ES-I3 (cell line): ENCODE results near the gene SORCS3.
A peak's percentile ranks its signal among the peaks of the same experiment; 100 is the strongest.
"Not testable (repeated sequence)": the region's sequence is repeated elsewhere in the genome, so short reads cannot be mapped to it uniquely, and the experiment has no call there.

Source experiments
- H3K36me3 ChIP-seq: 2 replicates; pipeline ENCODE4 v1.6.1; 2013; ENCODE audit warnings: mild to moderate bottlenecking, low read length, control low read depth, moderate library complexity; ENCODE audit not compliant: insufficient read depth
- H3K4me1 ChIP-seq: 2 replicates; pipeline ENCODE4 v1.6.1; 2013; ENCODE audit warnings: mild to moderate bottlenecking, control low read depth, low read length; ENCODE audit not compliant: insufficient read depth
- H3K9ac ChIP-seq: 2 replicates; pipeline ENCODE4 v1.6.1; 2013; ENCODE audit warnings: low read depth, mild to moderate bottlenecking, low read length, moderate library complexity
- H3K9me3 ChIP-seq: 2 replicates; pipeline ENCODE4 v1.6.1; 2013; ENCODE audit warnings: mild to moderate bottlenecking, low read length, moderate library complexity; ENCODE audit not compliant: control insufficient read depth, insufficient read depth

Gene SORCS3

DNA sequence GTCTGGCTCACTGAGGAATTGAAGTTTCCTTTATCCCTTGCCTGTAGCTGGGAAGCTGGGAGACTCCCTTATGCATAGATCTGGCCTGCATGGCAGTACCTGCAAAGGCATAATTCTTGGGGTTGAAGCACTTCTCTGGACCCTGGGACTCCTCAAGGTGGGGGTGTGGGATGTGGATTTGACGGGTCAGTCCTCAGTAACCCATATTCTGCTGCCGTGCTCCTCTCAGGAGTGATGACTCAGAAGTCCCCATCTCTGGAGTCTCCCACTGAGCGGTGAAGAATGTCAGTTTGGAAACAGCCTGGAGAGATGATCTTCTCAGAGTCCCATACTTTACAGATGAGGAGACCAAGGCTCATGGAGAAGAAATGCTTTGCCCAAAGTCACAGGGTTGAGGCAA lies 49.0 kb downstream of the SORCS3 start:
- no peaks in the 10 kb centered on the region for H3K36me3 ChIP-seq
- no peaks in the 10 kb centered on the region for H3K4me1 ChIP-seq
- no peak overlapping the region for H3K9ac ChIP-seq
- no peaks in the 10 kb centered on the region for H3K9me3 ChIP-seq

DNA sequence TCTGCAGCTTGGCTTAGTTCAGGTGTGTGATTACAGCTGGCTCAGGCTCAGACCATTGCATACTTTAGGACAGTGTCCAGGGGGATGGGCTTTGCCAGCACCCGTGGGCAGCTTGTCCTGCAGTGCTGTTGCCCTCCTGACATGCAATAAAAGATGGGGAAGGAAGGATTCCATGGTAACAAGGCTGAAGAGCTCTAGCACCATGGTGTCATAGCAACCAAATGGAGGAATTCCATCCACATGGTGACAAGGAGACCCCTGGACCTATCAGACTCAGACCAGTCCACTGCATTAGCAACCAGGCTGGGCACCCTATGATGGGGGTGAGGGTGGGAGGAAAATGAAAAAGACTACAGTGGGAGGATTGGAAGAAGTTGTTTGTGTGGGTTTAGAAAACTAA lies 49.9 kb downstream of the SORCS3 start:
- no peaks in the 10 kb centered on the region for H3K9me3 ChIP-seq
- no peak overlapping the region for H3K9ac ChIP-seq
- H3K4me1 ChIP-seq, result no peaks in the 10 kb centered on the region
- H3K36me3 ChIP-seq, result no peaks in the 10 kb centered on the region

GRCh38 chr10:104694074-104694473 lies 53.0 kb downstream of the SORCS3 start:
- Histone ChIP-seq H3K4me1 (no peaks in the 10 kb centered on the region), H3K9ac (no peak overlapping the region), H3K36me3 (no peaks in the 10 kb centered on the region), H3K9me3 (no peaks in the 10 kb centered on the region)

- not testable (repeated sequence) for H3K9ac ChIP-seq, H3K36me3 ChIP-seq, H3K4me1 ChIP-seq, H3K9me3 ChIP-seq
These were observed 62.2 kb downstream of the SORCS3 start for GRCh38 chr10:104703262-104703661.

- Histone ChIP-seq H3K4me1 (peaks cover 14% of the 10 kb centered on the region; the same call in 1 of the 2 replicates), H3K36me3 (no peaks in the 10 kb centered on the region), H3K9me3 (no peaks in the 10 kb centered on the region), H3K9ac (no peak overlapping the region)
These were observed 65.8 kb downstream of the SORCS3 start for GRCh38 chr10:104706886-104707285.

- no peaks in the 10 kb centered on the region for H3K9me3 ChIP-seq
- H3K4me1 ChIP-seq, result peaks cover 14% of the 10 kb centered on the region; the same call in 1 of the 2 replicates
- no peaks in the 10 kb centered on the region for H3K36me3 ChIP-seq
- H3K9ac ChIP-seq, result no peak overlapping the region
These were observed 66.7 kb downstream of the SORCS3 start for GRCh38 chr10:104707602-104708459.

DNA sequence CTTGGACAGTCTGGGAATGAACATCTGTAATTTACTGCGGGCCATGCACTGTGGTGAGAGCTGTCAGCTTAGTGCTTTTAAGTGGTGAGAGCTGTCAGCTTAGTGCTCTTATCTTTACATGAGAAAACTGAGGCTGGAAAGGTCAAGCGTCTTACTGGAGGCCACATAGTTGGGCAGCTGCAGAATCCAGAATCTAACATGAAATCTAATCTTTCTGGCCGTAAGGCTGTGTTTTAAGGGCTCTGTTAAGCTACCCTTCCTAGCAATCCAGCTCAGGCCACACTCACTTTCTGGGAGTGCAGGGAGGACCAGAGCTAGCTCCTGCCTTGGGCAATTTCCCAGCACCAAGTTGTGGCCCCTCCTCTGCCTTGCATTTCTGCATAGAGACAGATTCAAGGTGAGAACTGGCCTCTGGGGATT lies 70.2 kb downstream of the SORCS3 start:
- Histone ChIP-seq H3K36me3 (no peaks in the 10 kb centered on the region), H3K9me3 (no peaks in the 10 kb centered on the region), H3K4me1 (peaks cover 14% of the 10 kb centered on the region; the same call in 1 of the 2 replicates), H3K9ac (no peak overlapping the region)

GRCh38 chr10:104730593-104730992 lies 89.5 kb downstream of the SORCS3 start:
- not testable (repeated sequence) for H3K9ac ChIP-seq, H3K9me3 ChIP-seq, H3K4me1 ChIP-seq, H3K36me3 ChIP-seq

DNA sequence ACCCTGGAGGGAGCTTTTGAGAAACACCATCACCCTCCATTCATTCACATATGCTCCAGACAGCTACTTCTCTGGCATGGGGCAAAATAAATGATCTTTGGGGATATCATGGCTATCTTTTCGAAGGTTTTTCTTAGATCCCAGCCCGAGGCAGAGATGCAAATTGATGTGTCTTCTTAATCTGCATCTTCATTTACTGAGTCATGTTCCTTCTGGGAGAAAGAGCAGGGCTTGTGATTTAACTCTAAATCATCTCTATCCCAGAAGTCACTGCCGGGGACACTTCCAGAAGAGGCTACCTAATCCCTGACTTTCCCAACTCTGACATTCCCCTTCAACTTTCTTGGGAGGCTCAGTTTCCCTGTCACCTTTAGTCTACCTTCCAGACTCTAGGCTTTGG lies 90.1 kb downstream of the SORCS3 start:
- H3K4me1 ChIP-seq, result no peaks in the 10 kb centered on the region
- H3K9me3 ChIP-seq, result no peaks in the 10 kb centered on the region; the same call in 1 of the 2 replicates
- no peak overlapping the region for H3K9ac ChIP-seq
- no peaks in the 10 kb centered on the region for H3K36me3 ChIP-seq

- Histone ChIP-seq H3K4me1 (no peaks in the 10 kb centered on the region), H3K9me3 (no peaks in the 10 kb centered on the region), H3K36me3 (no peaks in the 10 kb centered on the region), H3K9ac (no peak overlapping the region)
These were observed 91.1 kb downstream of the SORCS3 start for GRCh38 chr10:104732222-104732621.

DNA sequence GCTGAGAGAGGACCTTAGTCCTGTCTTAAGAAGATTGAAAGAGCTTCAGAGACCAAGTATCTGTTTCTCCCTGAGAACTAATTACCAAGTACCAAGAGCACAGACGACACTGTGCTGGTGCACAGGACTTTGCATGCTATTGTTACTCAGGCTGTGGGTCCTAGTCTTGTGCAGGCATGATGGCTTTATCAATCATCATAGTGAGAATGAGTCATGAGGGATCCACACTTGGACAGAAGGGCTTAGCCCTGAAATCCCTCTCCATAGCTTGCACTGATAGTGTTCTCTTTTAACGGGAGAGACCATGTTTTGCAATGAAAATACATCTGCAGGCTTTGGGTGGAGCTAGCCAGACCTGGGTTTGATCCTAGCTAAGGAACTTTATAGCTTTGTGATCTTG lies 93.3 kb downstream of the SORCS3 start:
- Histone ChIP-seq H3K9ac (no peak overlapping the region), H3K9me3 (no peaks in the 10 kb centered on the region), H3K36me3 (no peaks in the 10 kb centered on the region), H3K4me1 (no peaks in the 10 kb centered on the region)

- H3K9ac ChIP-seq, result peak overlapping the region; percentile 17; the same call in 1 of the 2 replicates
- H3K9me3 ChIP-seq, result no peaks in the 10 kb centered on the region
- H3K36me3 ChIP-seq, result no peaks in the 10 kb centered on the region
- no peaks in the 10 kb centered on the region for H3K4me1 ChIP-seq
These were observed 94.1 kb downstream of the SORCS3 start for GRCh38 chr10:104735036-104735756.

DNA sequence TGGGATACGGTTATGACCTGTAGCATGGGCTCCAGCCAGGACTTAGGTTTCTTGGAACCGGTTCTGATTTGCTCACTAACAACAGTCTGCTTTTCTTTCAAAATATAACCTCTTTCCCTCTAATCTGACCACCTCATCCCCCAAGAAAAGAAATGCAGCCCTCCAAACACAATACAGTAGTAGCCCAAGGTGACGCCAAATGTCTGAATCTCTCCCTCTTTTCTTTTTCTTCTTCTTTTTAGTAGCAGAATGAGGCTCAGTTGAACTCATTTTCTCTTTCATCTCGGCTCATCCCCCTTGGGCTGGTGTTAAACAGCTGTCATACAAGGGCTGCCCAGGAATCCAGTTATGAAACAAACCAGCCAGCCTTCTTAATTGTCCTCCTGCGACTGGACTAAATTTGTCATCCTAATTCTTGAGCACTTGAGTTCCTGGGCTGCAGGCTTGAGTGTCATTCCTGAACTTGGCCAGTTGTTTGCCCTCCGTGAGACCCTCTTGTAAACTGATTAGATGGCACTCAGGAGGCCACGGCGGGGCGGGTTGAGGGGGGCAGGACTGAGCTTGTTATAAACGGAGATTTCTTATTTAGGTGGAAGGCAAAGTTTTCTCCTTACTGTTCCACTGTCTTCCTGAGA lies 94.8 kb downstream of the SORCS3 start:
- no peaks in the 10 kb centered on the region for H3K4me1 ChIP-seq
- H3K36me3 ChIP-seq, result no peaks in the 10 kb centered on the region
- no peaks in the 10 kb centered on the region for H3K9me3 ChIP-seq
- H3K9ac ChIP-seq, result no peak overlapping the region

- H3K9ac ChIP-seq, result no peak overlapping the region
- H3K36me3 ChIP-seq, result no peaks in the 10 kb centered on the region
- H3K9me3 ChIP-seq, result no peaks in the 10 kb centered on the region
- H3K4me1 ChIP-seq, result no peaks in the 10 kb centered on the region
These were observed 100.0 kb downstream of the SORCS3 start for GRCh38 chr10:104741127-104741526.
